H1 (cell line): ENCODE measurements around the gene SSX5. TPM values are rescaled to one million over a fixed set of nuclear protein-coding genes. Genes with fewer than 3 reads are reported as not detected.

Experiments
- CTCF ChIA-PET: fragments of 300-600 bp; sonication (Branson Sonifier 250); formaldehyde crosslinking; loops from one replicate; lab custom pipeline; 2021; ENCODE audit not compliant: partially characterized antibody; lab: Charles Lee
- POLR2A ChIA-PET: fragments of 300-600 bp; sonication (Branson Sonifier 250); formaldehyde crosslinking; loops from one replicate; lab custom pipeline; 2021; ENCODE audit warnings: inconsistent platforms; ENCODE audit not compliant: partially characterized antibody; lab: Charles Lee
- DNase-seq, 2 experiments: peaks; one replicate each; pipeline versions ENCODE4 v3.0.0 to v3.0.0-alpha.2; 2010 to 2022; ENCODE audit warnings: low spot score in 2 of 2, low read depth in 1 of 2, mixed read lengths in 1 of 2
- FAIRE-seq: peaks from 2 replicates; lab custom pipeline; 2011; peaks lifted over from hg19 to GRCh38; lab: Jason Lieb, UNC
- H2AFZ ChIP-seq: 2 replicates; pipeline ENCODE4 v1.8.1; 2012; ENCODE audit warnings: low read length, inconsistent platforms
- H2AK5ac ChIP-seq: 2 replicates; pipeline ENCODE4 v1.6.1; 2013; ENCODE audit warnings: low read depth, low read length
- H2BK120ac ChIP-seq: replicated peaks from 2 replicates; pipeline ENCODE3; 2013; ENCODE audit warnings: low read depth, low read length, inconsistent platforms
- H2BK12ac ChIP-seq: 2 replicates; pipeline ENCODE4 v1.6.1; 2013; ENCODE audit warnings: low read depth, low read length
- H2BK15ac ChIP-seq: 2 replicates; pipeline ENCODE4 v1.6.1; 2013; ENCODE audit warnings: low read length
- H2BK20ac ChIP-seq: 2 replicates; pipeline ENCODE4 v1.6.1; 2013; ENCODE audit warnings: low read length
- H2BK5ac ChIP-seq: 2 replicates; pipeline ENCODE4 v1.6.1; 2013; ENCODE audit warnings: low read depth, low read length
- H3K14ac ChIP-seq: 2 replicates; pipeline ENCODE4 v1.6.1; 2013; ENCODE audit warnings: inconsistent platforms; ENCODE audit not compliant: insufficient read length
- H3K18ac ChIP-seq: 2 replicates; pipeline ENCODE4 v1.6.1; 2013; ENCODE audit warnings: low read length; ENCODE audit errors: extremely low read depth
- H3K23ac ChIP-seq: 2 replicates; pipeline ENCODE4 v1.6.1; 2013; ENCODE audit warnings: inconsistent platforms; ENCODE audit not compliant: insufficient read length
- H3K23me2 ChIP-seq: 2 replicates; pipeline ENCODE4 v1.6.1; 2013; ENCODE audit warnings: low read depth, low read length
- H3K27ac ChIP-seq: 2 replicates; pipeline ENCODE4 v1.6.1; 2011; ENCODE audit warnings: low read depth, low read length, inconsistent platforms
- H3K27me3 ChIP-seq, 4 experiments: replicated peaks in 1 of 4; 1 replicate in 1 of 4; 2 replicates in 3 of 4; pipeline versions ENCODE4 v1.6.1 to v1.8.1; 2011 to 2013; ENCODE audit warnings: low read length in 3 of 4, mild to moderate bottlenecking in 3 of 4, inconsistent platforms in 2 of 4, mixed read lengths in 2 of 4, moderate library complexity in 1 of 4; ENCODE audit not compliant: control insufficient read depth in 3 of 4, insufficient read depth in 3 of 4; ENCODE audit errors: extremely low read depth in 1 of 4
- H3K36me3 ChIP-seq, 4 experiments: 2 replicates each; pipeline versions ENCODE4 v1.6.1 to v1.8.1; 2011 to 2013; ENCODE audit warnings: mild to moderate bottlenecking in 4 of 4, low read length in 3 of 4, moderate library complexity in 2 of 4, control low read depth in 1 of 4, inconsistent platforms in 1 of 4; ENCODE audit not compliant: insufficient read depth in 4 of 4, control insufficient read depth in 2 of 4
- H3K4ac ChIP-seq: replicated peaks from 2 replicates; pipeline ENCODE3; 2013; ENCODE audit warnings: low read length, low read depth, mixed read lengths, inconsistent platforms; ENCODE audit not compliant: insufficient read length
- H3K4me1 ChIP-seq, 4 experiments: replicated peaks in 1 of 4; 1 replicate in 1 of 4; 2 replicates in 3 of 4; pipeline versions ENCODE4 v1.6.1 to v1.8.1; 2011 to 2013; ENCODE audit warnings: low read length in 3 of 4, inconsistent platforms in 2 of 4, mixed read lengths in 1 of 4; ENCODE audit not compliant: insufficient read depth in 4 of 4, control insufficient read depth in 3 of 4
- H3K4me2 ChIP-seq, 2 experiments: 2 replicates each; pipeline versions ENCODE4 v1.6.1 to v1.8.1; 2011 to 2013; ENCODE audit warnings: low read depth in 2 of 2, low read length in 2 of 2, control low read depth in 1 of 2, inconsistent platforms in 1 of 2, mild to moderate bottlenecking in 1 of 2; ENCODE audit not compliant: insufficient read depth in 1 of 2
- H3K4me3 ChIP-seq, 4 experiments: fragments of 200-600, 300-600 bp in 1 of 4; sonication (generic), shearing (Covaris generic), sonication (Bioruptor Twin) in 1 of 4; 2 replicates each; pipeline versions ENCODE4 v1.5.1 to v1.8.1; 2011 to 2016; ENCODE audit warnings: low read length in 4 of 4, low read depth in 3 of 4, control low read depth in 2 of 4, inconsistent platforms in 2 of 4, mild to moderate bottlenecking in 2 of 4, mixed read lengths in 1 of 4, moderate library complexity in 1 of 4; ENCODE audit not compliant: insufficient read depth in 2 of 4; ENCODE audit errors: extremely low read depth in 1 of 4
- H3K56ac ChIP-seq: replicated peaks from 2 replicates; pipeline ENCODE3; 2013; ENCODE audit warnings: low read depth, mild to moderate bottlenecking, mixed read lengths, low read length, inconsistent platforms; ENCODE audit not compliant: insufficient read length
- H3K79me1 ChIP-seq: 2 replicates; pipeline ENCODE4 v1.6.1; 2013; ENCODE audit warnings: low read depth, low read length, control low read depth
- H3K79me2 ChIP-seq, 2 experiments: 2 replicates each; pipeline versions ENCODE4 v1.6.1 to v1.8.1; 2012 to 2013; ENCODE audit warnings: low read length in 2 of 2, mild to moderate bottlenecking in 2 of 2, inconsistent platforms in 1 of 2; ENCODE audit not compliant: insufficient read depth in 2 of 2, control insufficient read depth in 1 of 2
- H3K9ac ChIP-seq, 4 experiments: replicated peaks in 1 of 4; 1 replicate in 1 of 4; 2 replicates in 3 of 4; pipeline versions ENCODE4 v1.6.1 to v1.8.1; 2011 to 2013; ENCODE audit warnings: low read depth in 3 of 4, low read length in 3 of 4, control low read depth in 2 of 4, mild to moderate bottlenecking in 2 of 4, moderate library complexity in 2 of 4, inconsistent platforms in 1 of 4; ENCODE audit errors: extremely low read depth in 1 of 4
- H3K9me3 ChIP-seq, 2 experiments: 2 replicates each; pipeline versions ENCODE4 v1.6.1 to v1.8.1; 2012 to 2013; ENCODE audit warnings: mild to moderate bottlenecking in 2 of 2, moderate library complexity in 2 of 2, control low read depth in 1 of 2, inconsistent platforms in 1 of 2, low read depth in 1 of 2, low read length in 1 of 2, mixed read lengths in 1 of 2; ENCODE audit not compliant: insufficient read depth in 2 of 2
- H4K20me1 ChIP-seq, 2 experiments: replicated peaks in 1 of 2; 2 replicates each; pipeline versions ENCODE3 to v1.8.1; 2011 to 2013; ENCODE audit warnings: inconsistent platforms in 2 of 2, low read length in 2 of 2, mild to moderate bottlenecking in 1 of 2; ENCODE audit not compliant: insufficient read depth in 2 of 2, control insufficient read depth in 1 of 2
- H4K5ac ChIP-seq: 2 replicates; pipeline ENCODE4 v1.6.1; 2013; ENCODE audit warnings: low read length, low read depth, mixed read lengths, inconsistent platforms; ENCODE audit not compliant: insufficient read length
- H4K8ac ChIP-seq: 2 replicates; pipeline ENCODE4 v1.8.0; 2013; ENCODE audit warnings: mild to moderate bottlenecking, moderate library complexity, low read length, inconsistent platforms; ENCODE audit not compliant: insufficient read depth; ENCODE audit errors: extremely low read depth
- H4K91ac ChIP-seq: replicated peaks from 2 replicates; pipeline ENCODE3; 2013; ENCODE audit warnings: low read length, mixed read lengths, inconsistent platforms; ENCODE audit not compliant: insufficient read length
- CEBPB ChIP-seq: IDR thresholded peaks from 2 replicates; pipeline ENCODE4 v1.6.1; 2012; ENCODE audit warnings: low read depth, low read length
- E2F6 ChIP-seq: IDR thresholded peaks from 2 replicates; pipeline ENCODE4 v1.6.1; 2012; ENCODE audit warnings: inconsistent platforms
- WGBS, 2 experiments: shearing (Covaris generic) in 1 of 2; methylation state at CpG; one replicate each; pipeline versions ENCODE4 v1.1.6 to v1.1.7; 2013 to 2015; ENCODE audit warnings: low lambda C conversion rate in 2 of 2, mixed read lengths in 2 of 2, inconsistent platforms in 1 of 2, low coverage in 1 of 2, missing lambda C conversion rate in 1 of 2; ENCODE audit not compliant: insufficient replicate concordance in 2 of 2, insufficient coverage in 1 of 2, insufficient read length in 1 of 2; ENCODE audit errors: extremely low coverage in 1 of 2, missing lambda C conversion rate in 1 of 2; 5-methylcytosine and 5-hydroxymethylcytosine counted together
- long read RNA-seq, 2 experiments: library from RNA in 1 of 2; library from capped mRNA in 1 of 2; stranded (forward); transcript quantifications; one replicate each; pipeline ENCODE4 v2.0.0, GENCODE V29; 2021; ENCODE audit warnings: inconsistent platforms in 1 of 2
- polyA minus RNA-seq, 3 experiments: library from RNA; depleted of rRNA, polyadenylated mRNA; stranded (reverse); fragments of >200 nt; gene quantifications; 1 replicate in 2 of 3; 2 replicates in 1 of 3; pipeline ENCODE4 v1.2.3, GENCODE V29; 2011
- polyA plus RNA-seq, 7 experiments: library from polyadenylated mRNA; depleted of rRNA in 3 of 7; stranded (reverse) in 5 of 7; unstranded in 2 of 7; fragments of >200 nt in 5 of 7; fragments of 200-250 nt in 2 of 7; gene quantifications; 1 replicate in 5 of 7; 2 replicates in 1 of 7; 4 replicates in 1 of 7; pipeline versions ENCODE4 v1.2.1 to v1.2.3, GENCODE V29; 2011 to 2013; ENCODE audit warnings: missing spikeins in 2 of 7, mixed read lengths in 2 of 7
- total RNA-seq: library from RNA; stranded (reverse); fragmentation: NEBNext Ultra II Directional; extraction: Animal tissue kit (Norgen Biotek cat#: 25700); gene quantifications from 2 replicates; pipeline ENCODE4 v1.2.1, GENCODE V29; 2021
- TF ChIP-seq, protein P1 (sequence below): IDR thresholded peaks from 2 replicates; pipeline ENCODE4 v1.6.1; 2012; ENCODE audit warnings: low read length, inconsistent platforms

Gene SSX5
- total RNA-seq (not detected in 2 replicates), polyA plus RNA-seq (2011; rRNA removed) (not detected in 2 replicates), polyA minus RNA-seq (2011; rRNA and poly(A)+ RNA removed) (not detected in 2 replicates)
- not detected for polyA plus RNA-seq (2011; cell fraction: cytosol; rRNA removed)
- not detected for polyA plus RNA-seq (2011; cell fraction: nucleus; rRNA removed)
- polyA plus RNA-seq (2012, experiment 1 of 2): not detected in 4 replicates
- polyA plus RNA-seq (2012, experiment 2 of 2): not detected
- polyA plus RNA-seq (2013, experiment 1 of 2): not detected
- polyA plus RNA-seq (2013, experiment 2 of 2): not detected
- not detected for polyA minus RNA-seq (2011; cell fraction: cytosol; rRNA and poly(A)+ RNA removed)
- not detected for polyA minus RNA-seq (2011; cell fraction: nucleus; rRNA and poly(A)+ RNA removed)
- long read RNA-seq, experiment 1: 0 reads
- long read RNA-seq, experiment 2: 0 reads

GRCh38 chrX:48196745-48197201, at the start of gene SSX5:
SSX5 (minus strand) TSS chrX:48196795; CDS start chrX:48195358, 1,437 bp downstream.
- H2BK15ac ChIP-seq: no peak within 1 kb of the TSS
- no peaks in the 10 kb centered on the region for H3K36me3 ChIP-seq
- H3K4ac ChIP-seq: no peak within 1 kb of the TSS
- WGBS, 2 experiments: 99% methylated on average over 11 of the region's 12 CpGs; no CpG with 5 or more reads in 1 of the 2 experiments
- CTCF ChIA-PET: no interaction called here
- TF ChIP-seq E2F6 (peak; percentile 34; the same call in 1 of the 2 replicates), CEBPB (0 out of 2 replicates have a peak, but pooled peaks have one; percentile 47)
- TF ChIP-seq, protein P1, sequence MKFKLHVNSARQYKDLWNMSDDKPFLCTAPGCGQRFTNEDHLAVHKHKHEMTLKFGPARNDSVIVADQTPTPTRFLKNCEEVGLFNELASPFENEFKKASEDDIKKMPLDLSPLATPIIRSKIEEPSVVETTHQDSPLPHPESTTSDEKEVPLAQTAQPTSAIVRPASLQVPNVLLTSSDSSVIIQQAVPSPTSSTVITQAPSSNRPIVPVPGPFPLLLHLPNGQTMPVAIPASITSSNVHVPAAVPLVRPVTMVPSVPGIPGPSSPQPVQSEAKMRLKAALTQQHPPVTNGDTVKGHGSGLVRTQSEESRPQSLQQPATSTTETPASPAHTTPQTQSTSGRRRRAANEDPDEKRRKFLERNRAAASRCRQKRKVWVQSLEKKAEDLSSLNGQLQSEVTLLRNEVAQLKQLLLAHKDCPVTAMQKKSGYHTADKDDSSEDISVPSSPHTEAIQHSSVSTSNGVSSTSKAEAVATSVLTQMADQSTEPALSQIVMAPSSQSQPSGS: no peak
- TF ChIP-seq, all 59 proteins: peak for 2
- DNase-seq: no peak
- H2BK20ac ChIP-seq: no peak within 1 kb of the TSS
- no peaks in the 10 kb centered on the region for H3K79me1 ChIP-seq
- no peak within 1 kb of the TSS for H4K5ac ChIP-seq
- H2BK5ac ChIP-seq: no peak within 1 kb of the TSS
- no peak within 1 kb of the TSS for H3K27ac ChIP-seq
- no peak within 1 kb of the TSS for H3K4me3 ChIP-seq
- H2AFZ ChIP-seq: no peak within 1 kb of the TSS
- H2BK120ac ChIP-seq: no peak within 1 kb of the TSS
- H2BK12ac ChIP-seq: no peak within 1 kb of the TSS
- no peak within 1 kb of the TSS for H3K4me2 ChIP-seq
- H3K14ac ChIP-seq: no peak within 1 kb of the TSS
- no peak within 1 kb of the TSS for H4K8ac ChIP-seq
- no peak within 1 kb of the TSS for H2AK5ac ChIP-seq
- POLR2A ChIA-PET: no interaction called here
- H3K56ac ChIP-seq: no peak within 1 kb of the TSS
- H3K23me2 ChIP-seq: no peaks in the 10 kb centered on the region
- no peak within 1 kb of the TSS for H3K18ac ChIP-seq
- H3K23ac ChIP-seq: no peak within 1 kb of the TSS
- no peak within 1 kb of the TSS for H3K9ac ChIP-seq
- no peaks in the 10 kb centered on the region for H3K9me3 ChIP-seq
- H3K4me1 ChIP-seq: no peaks in the 10 kb centered on the region
- H4K20me1 ChIP-seq: no peaks in the 10 kb centered on the region
- no peaks in the 10 kb centered on the region for H3K79me2 ChIP-seq
- H3K27me3 ChIP-seq: no peaks in the 10 kb centered on the region
- H4K91ac ChIP-seq: no peak within 1 kb of the TSS
- FAIRE-seq: peak; percentile 85
